Natural killer cell (primary cell): ENCODE results near the gene BMPR2. TPM values are rescaled to one million over a fixed set of nuclear protein-coding genes. Genes with fewer than 3 reads are reported as not detected.

Source experiments
- ATAC-seq, 3 donors: fragments of 150-1000 bp in 2 of 3; fragments of 200-7000 bp in 1 of 3; cut with Tn5 transposase; 1 replicate in 1 of 3; 2 replicates in 2 of 3; pipeline ENCODE4 v1.10.0; 2021; ENCODE audit warnings: mild to moderate bottlenecking in 2 of 3, moderate library complexity in 2 of 3
- DNase-seq, 2 donors: peaks; one replicate each; pipeline versions ENCODE4 v3.0.0 to v3.0.0-alpha.2; 2013 to 2021; ENCODE audit warnings: mixed read lengths in 1 of 2
- H3K27ac ChIP-seq: one replicate; pipeline ENCODE4 v1.5.1; 2013; ENCODE audit warnings: mild to moderate bottlenecking, low read length
- H3K27me3 ChIP-seq: one replicate; pipeline ENCODE4 v1.6.1; 2013; ENCODE audit warnings: low read length; ENCODE audit not compliant: control insufficient read depth, insufficient read depth
- H3K36me3 ChIP-seq: one replicate; pipeline ENCODE4 v1.6.1; 2013; ENCODE audit warnings: low read length; ENCODE audit not compliant: control insufficient read depth, insufficient read depth
- H3K4me1 ChIP-seq: one replicate; pipeline ENCODE4 v1.6.1; 2013; ENCODE audit warnings: low read length; ENCODE audit not compliant: control insufficient read depth, insufficient read depth
- H3K4me3 ChIP-seq: one replicate; pipeline ENCODE4 v1.5.1; 2013; ENCODE audit warnings: low read length
- H3K9me3 ChIP-seq: one replicate; pipeline ENCODE4 v1.6.1; 2013; ENCODE audit warnings: low read length; ENCODE audit not compliant: control insufficient read depth, insufficient read depth
- H3K27ac Mint-ChIP-seq, 2 donors: one replicate each; pipeline ENCODE4 v1.8.0; 2022; ENCODE audit warnings: mild to moderate bottlenecking in 2 of 2, mixed read lengths in 2 of 2, moderate library complexity in 1 of 2
- H3K27me3 Mint-ChIP-seq, 2 donors: one replicate each; pipeline ENCODE4 v1.8.0; 2022; ENCODE audit warnings: low read depth in 2 of 2, mixed read lengths in 2 of 2
- H3K36me3 Mint-ChIP-seq: one replicate; pipeline ENCODE4 v1.8.0; 2022; ENCODE audit warnings: mixed read lengths
- H3K4me1 Mint-ChIP-seq, 2 donors: one replicate each; pipeline ENCODE4 v1.8.0; 2022; ENCODE audit warnings: mixed read lengths in 2 of 2
- H3K4me3 Mint-ChIP-seq: one replicate; pipeline ENCODE4 v1.8.0; 2022; ENCODE audit warnings: mild to moderate bottlenecking, moderate library complexity, mixed read lengths
- H3K9me3 Mint-ChIP-seq, 2 donors: one replicate each; pipeline ENCODE4 v1.8.0; 2022; ENCODE audit warnings: mixed read lengths in 2 of 2
- CTCF ChIP-seq: fragments of 200-600 bp; IDR thresholded peaks from one replicate; pipeline ENCODE4 v1.8.0; 2022; ENCODE audit warnings: antibody characterized with exemption
- WGBS: methylation state at CpG from one replicate; pipeline ENCODE4 v1.1.7; 2013; ENCODE audit warnings: missing lambda C conversion rate; ENCODE audit not compliant: insufficient coverage; 5-methylcytosine and 5-hydroxymethylcytosine counted together
- intact Hi-C: fragments of 100-400 bp; cut with micrococcal nuclease; formaldehyde crosslinking; loops from one replicate; pipeline ENCODE4 v1.14.2; 2022
- total RNA-seq, 4 donors: library from RNA; stranded (reverse); fragments of 120-200 nt in 1 of 4; gene quantifications; one replicate each; pipeline versions ENCODE4 v1.2.3 to v1.2.4, GENCODE V29; 2013 to 2022

Gene BMPR2
- total RNA-seq, 3 donors from 2014 or later (not counting 1 experiment from before 2014, with no cell fraction given) = 17.8 to 25.5 (median 23.2) TPM

GRCh38 chr2:202486351-202486750, 110.2 kb downstream of the BMPR2 start:
- Mint-ChIP-seq H3K4me1 (no peaks in the 10 kb centered on the region), H3K4me3 (no peak overlapping the region), H3K27ac (no peak overlapping the region), H3K9me3 (no peaks in the 10 kb centered on the region), H3K36me3 (no peaks in the 10 kb centered on the region), H3K27me3 (no peaks in the 10 kb centered on the region)
- intact Hi-C loops = no loop called here
- 98% methylated on average over 7 of the region's 8 CpGs for WGBS
- no peak for TF ChIP-seq CTCF
- H3K9me3 ChIP-seq = no peaks in the 10 kb centered on the region
- no peaks in the 10 kb centered on the region for H3K27me3 ChIP-seq
- no peaks in the 10 kb centered on the region for H3K4me1 ChIP-seq
- H3K27ac ChIP-seq = no peak overlapping the region
- no peaks in the 10 kb centered on the region for H3K36me3 ChIP-seq
- no peak overlapping the region for H3K4me3 ChIP-seq
- no peak for DNase-seq
- no peak for ATAC-seq

DNA sequence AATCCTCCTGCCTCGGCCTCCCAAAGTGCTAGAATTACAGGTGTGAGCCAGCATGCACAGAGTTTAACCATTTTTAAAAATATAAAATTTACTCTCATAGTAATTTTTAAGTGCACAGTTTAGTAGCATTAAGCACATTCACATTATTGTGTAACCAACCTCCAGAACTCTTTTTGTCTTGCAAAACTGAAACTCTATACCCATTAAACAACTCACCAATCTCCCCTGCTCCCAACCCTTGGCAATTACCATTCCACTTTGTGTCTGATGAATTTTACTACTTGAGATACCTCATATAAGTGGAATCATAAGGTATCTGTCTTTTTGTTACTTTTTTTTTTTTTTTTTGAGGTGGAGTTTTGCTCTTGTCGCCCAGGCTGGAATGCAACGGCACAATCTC, 112.5 kb downstream of the BMPR2 start:
- WGBS = 100% methylated on average over 1 of the region's 3 CpGs
- intact Hi-C loops = no loop called here
- Mint-ChIP-seq H3K9me3 (no peaks in the 10 kb centered on the region), H3K36me3 (no peaks in the 10 kb centered on the region), H3K4me3 (no peak overlapping the region), H3K27me3 (no peaks in the 10 kb centered on the region), H3K27ac (no peak overlapping the region), H3K4me1 (no peaks in the 10 kb centered on the region)
- ATAC-seq = no peak
- H3K9me3 ChIP-seq = no peaks in the 10 kb centered on the region
- H3K4me1 ChIP-seq = no peaks in the 10 kb centered on the region
- no peaks in the 10 kb centered on the region for H3K27me3 ChIP-seq
- no peak for TF ChIP-seq CTCF
- H3K36me3 ChIP-seq = no peaks in the 10 kb centered on the region
- no peak overlapping the region for H3K27ac ChIP-seq
- no peak overlapping the region for H3K4me3 ChIP-seq
- no peak for DNase-seq

DNA sequence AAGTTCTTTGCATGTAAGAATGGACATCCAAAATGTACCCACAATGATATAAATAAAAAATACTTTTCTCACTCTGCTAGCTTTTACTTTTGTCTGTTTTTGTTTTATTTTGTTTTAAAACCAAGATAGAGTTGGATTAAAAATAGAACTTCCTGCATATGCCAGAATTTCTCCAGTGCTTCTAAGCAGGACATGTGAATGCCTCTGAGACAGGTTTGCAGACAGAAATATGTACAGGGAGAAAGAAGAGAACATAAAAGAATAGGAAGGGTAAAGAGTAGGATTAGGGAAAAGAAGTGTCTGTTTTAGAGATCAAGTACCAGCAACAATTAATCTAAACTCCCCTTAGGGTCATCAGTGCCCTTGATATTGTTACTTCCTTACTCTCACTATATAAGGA, 114.4 kb downstream of the BMPR2 start:
- H3K9me3 ChIP-seq = no peaks in the 10 kb centered on the region
- no peaks in the 10 kb centered on the region for H3K27me3 ChIP-seq
- no peak for TF ChIP-seq CTCF
- Mint-ChIP-seq H3K4me3 (no peak overlapping the region), H3K9me3 (no peaks in the 10 kb centered on the region), H3K27ac (no peak overlapping the region), H3K36me3 (no peaks in the 10 kb centered on the region), H3K4me1 (peaks cover 0 to 3% of the 10 kb centered on the region in 2 donors), H3K27me3 (no peaks in the 10 kb centered on the region)
- no peak for DNase-seq
- H3K36me3 ChIP-seq = no peaks in the 10 kb centered on the region
- H3K4me1 ChIP-seq = no peaks in the 10 kb centered on the region
- intact Hi-C loops = no loop called here
- H3K4me3 ChIP-seq = no peak overlapping the region
- no peak for ATAC-seq
- H3K27ac ChIP-seq = no peak overlapping the region

- no peak for ATAC-seq
- H3K27me3 Mint-ChIP-seq = no peaks in the 10 kb centered on the region
- Histone ChIP-seq H3K36me3 (no peaks in the 10 kb centered on the region), H3K4me3 (no peak overlapping the region), H3K27me3 (no peaks in the 10 kb centered on the region), H3K4me1 (no peaks in the 10 kb centered on the region), H3K27ac (no peak overlapping the region), H3K9me3 (no peaks in the 10 kb centered on the region)
- intact Hi-C loops = no loop called here
- WGBS = 96% methylated on average over 4 of the region's 4 CpGs
- no peak for DNase-seq
- H3K36me3 Mint-ChIP-seq = no peaks in the 10 kb centered on the region
- H3K9me3 Mint-ChIP-seq = no peaks in the 10 kb centered on the region
- no peak for TF ChIP-seq CTCF
- H3K4me1 Mint-ChIP-seq = peaks cover 0 to 3% of the 10 kb centered on the region in 2 donors
- H3K4me3 Mint-ChIP-seq = no peak overlapping the region
- H3K27ac Mint-ChIP-seq = no peak overlapping the region
Measured at GRCh38 chr2:202491514-202491913, 115.4 kb downstream of the BMPR2 start.
